WTC11 (cell line): ENCODE data around the gene GAPT. TPM values are rescaled to one million over a fixed set of nuclear protein-coding genes. Genes with fewer than 3 reads are reported as not detected.

Experiments used
- ATAC-seq: fragments of 200-7000 bp; cut with Tn5 transposase; 2 replicates; pipeline ENCODE4 v1.10.0; 2021; ENCODE audit warnings: mild to moderate bottlenecking, moderate library complexity
- CTCF ChIA-PET: fragments of 300-600 bp; sonication (Branson Sonifier 250); formaldehyde crosslinking; loops from one replicate; lab custom pipeline; 2021; ENCODE audit warnings: antibody characterized with exemption; lab: Charles Lee
- POLR2A ChIA-PET: fragments of 350-600 bp; sonication (Branson Sonifier 250); formaldehyde crosslinking; loops from one replicate; lab custom pipeline; 2021; ENCODE audit warnings: antibody characterized with exemption; lab: Charles Lee
- DNase-seq: peaks from one replicate; pipeline ENCODE4 v3.0.0; 2021; ENCODE audit warnings: low spot score
- H3K27ac Mint-ChIP-seq: 2 replicates; pipeline ENCODE4 v1.8.0; 2021; ENCODE audit warnings: mixed read lengths
- H3K27me3 Mint-ChIP-seq: 2 replicates; pipeline ENCODE4 v1.8.0; 2021; ENCODE audit warnings: low read depth, mild to moderate bottlenecking, moderate library complexity, mixed read lengths
- H3K36me3 Mint-ChIP-seq: 2 replicates; pipeline ENCODE4 v1.8.0; 2021; ENCODE audit warnings: mixed read lengths
- H3K4me1 Mint-ChIP-seq: 2 replicates; pipeline ENCODE4 v1.8.0; 2022; ENCODE audit warnings: mixed read lengths
- H3K4me3 Mint-ChIP-seq: 2 replicates; pipeline ENCODE4 v1.8.0; 2021; ENCODE audit warnings: mild to moderate bottlenecking, moderate library complexity, mixed read lengths
- H3K9me3 Mint-ChIP-seq: 2 replicates; pipeline ENCODE4 v1.8.0; 2021; ENCODE audit warnings: mixed read lengths
- CREM ChIP-seq: sonication (generic); formaldehyde crosslinking; IDR thresholded peaks from 2 replicates; pipeline ENCODE4 v1.8.1; 2022; ENCODE audit warnings: mild to moderate bottlenecking, missing genetic modification reagents, moderate library complexity
- ELF4 ChIP-seq: sonication (generic); formaldehyde crosslinking; IDR thresholded peaks from 2 replicates; pipeline ENCODE4 v1.8.1; 2022; ENCODE audit warnings: low read depth, mild to moderate bottlenecking, moderate library complexity, missing genetic modification reagents
- EMX1 ChIP-seq: fragments of 250-450 bp; sonication (Bioruptor Pico); IDR thresholded peaks from 2 replicates; pipeline ENCODE4 v1.8.0; 2021; ENCODE audit warnings: mild to moderate bottlenecking
- FOXK1 ChIP-seq: sonication (generic); formaldehyde crosslinking; IDR thresholded peaks from 2 replicates; pipeline ENCODE4 v1.8.0; 2022; ENCODE audit warnings: mild to moderate bottlenecking, moderate library complexity, missing genetic modification reagents
- GRHL2 ChIP-seq: fragments of 250-450 bp; sonication (Bioruptor Pico); IDR thresholded peaks from 2 replicates; pipeline ENCODE4 v1.8.0; 2022; ENCODE audit warnings: mild to moderate bottlenecking, moderate library complexity; ENCODE audit not compliant: insufficient replicate concordance, severe bottlenecking
- NFATC4 ChIP-seq: fragments of 250-450 bp; sonication (Bioruptor Pico); IDR thresholded peaks from 2 replicates; pipeline ENCODE4 v1.9.0; 2021; ENCODE audit warnings: mild to moderate bottlenecking
- OVOL2 ChIP-seq: fragments of 250-450 bp; sonication (Bioruptor Pico); IDR thresholded peaks from 2 replicates; pipeline ENCODE4 v1.9.0; 2021; ENCODE audit warnings: mild to moderate bottlenecking, borderline replicate concordance
- SP1 ChIP-seq: sonication (generic); formaldehyde crosslinking; conservative IDR thresholded peaks from 2 replicates; pipeline ENCODE4 v1.8.1; 2022; ENCODE audit warnings: missing genetic modification reagents
- ZNF317 ChIP-seq: sonication (generic); formaldehyde crosslinking; IDR thresholded peaks from 2 replicates; pipeline ENCODE4 v1.8.1; 2023; ENCODE audit warnings: low read depth, mild to moderate bottlenecking, moderate library complexity, missing genetic modification reagents, borderline replicate concordance
- ZNF671 ChIP-seq: fragments of 250-450 bp; sonication (Bioruptor Pico); IDR thresholded peaks from 2 replicates; pipeline ENCODE4 v1.8.0; 2021; ENCODE audit warnings: mild to moderate bottlenecking
- total RNA-seq: library from RNA; stranded (reverse); gene quantifications from 3 replicates; pipeline ENCODE4 v1.2.3, GENCODE V29; 2021
- TF ChIP-seq, protein P1 (sequence below): fragments of 250-450 bp; sonication (Bioruptor Pico); IDR thresholded peaks from 2 replicates; pipeline ENCODE4 v1.9.0; 2021; ENCODE audit warnings: mild to moderate bottlenecking
- TF ChIP-seq, protein P2 (sequence below): sonication (generic); formaldehyde crosslinking; IDR thresholded peaks from 2 replicates; pipeline ENCODE4 v1.8.0; 2022; ENCODE audit warnings: mild to moderate bottlenecking, missing genetic modification reagents
- TF ChIP-seq, protein P3 (sequence below): fragments of 200-600 bp; IDR thresholded peaks from 2 replicates; pipeline ENCODE4 v1.8.0; 2022; ENCODE audit warnings: antibody characterized with exemption
- TF ChIP-seq, protein P4 (sequence below): sonication (generic); formaldehyde crosslinking; conservative IDR thresholded peaks from 2 replicates; pipeline ENCODE4 v1.8.1; 2023; ENCODE audit warnings: mild to moderate bottlenecking, low read depth, missing genetic modification reagents, moderate library complexity
- TF ChIP-seq, protein P5 (sequence below): fragments of 250-450 bp; sonication (Bioruptor Pico); IDR thresholded peaks from 2 replicates; pipeline ENCODE4 v1.9.0; 2021; ENCODE audit warnings: mild to moderate bottlenecking, borderline replicate concordance
- TF ChIP-seq, protein P6 (sequence below): sonication (generic); formaldehyde crosslinking; IDR thresholded peaks from 2 replicates; pipeline ENCODE4 v1.8.1; 2023; ENCODE audit warnings: mild to moderate bottlenecking, missing genetic modification reagents, moderate library complexity
- TF ChIP-seq, protein P7 (sequence below): fragments of 250-450 bp; sonication (Bioruptor Pico); IDR thresholded peaks from 2 replicates; pipeline ENCODE4 v2.1.2; 2022; ENCODE audit warnings: mild to moderate bottlenecking, moderate library complexity
- TF ChIP-seq, protein P8 (sequence below): sonication (generic); formaldehyde crosslinking; IDR thresholded peaks from 2 replicates; pipeline ENCODE4 v1.8.1; 2023; ENCODE audit warnings: mild to moderate bottlenecking, missing genetic modification reagents

GAPT gene
- total RNA-seq, 1 experiment from 2014 or later: not detected

DNA sequence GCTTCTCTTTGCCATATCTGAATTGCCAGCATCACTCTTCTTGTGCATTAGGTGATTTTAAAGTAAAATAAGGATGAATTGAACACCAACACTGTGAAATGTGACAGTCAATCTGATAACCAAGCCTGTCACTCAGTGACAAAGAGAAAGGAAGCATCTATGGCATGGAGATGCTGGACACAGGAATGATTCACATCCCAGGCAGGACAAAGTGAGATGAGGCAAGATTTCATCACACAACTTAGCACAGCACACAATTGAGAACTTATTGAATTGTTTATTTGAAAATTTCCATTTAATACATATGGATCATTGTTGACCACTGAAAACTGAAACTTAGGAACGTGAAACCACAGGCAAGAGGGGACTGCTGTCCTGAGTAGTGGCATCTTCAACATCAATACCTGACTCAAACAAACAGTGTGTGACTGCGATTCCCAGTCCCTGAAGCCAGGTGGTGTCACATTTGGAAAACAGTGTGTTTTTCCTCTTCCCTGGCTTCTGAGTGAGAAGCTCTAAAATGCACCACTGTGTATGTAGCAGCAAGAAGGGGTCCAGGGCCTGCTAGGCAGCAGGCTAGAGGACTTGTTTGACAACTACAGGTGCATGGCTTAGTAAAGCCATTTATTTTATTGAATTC lies 10.7 kb downstream of the GAPT start (continued):
- TF ChIP-seq, protein P1, sequence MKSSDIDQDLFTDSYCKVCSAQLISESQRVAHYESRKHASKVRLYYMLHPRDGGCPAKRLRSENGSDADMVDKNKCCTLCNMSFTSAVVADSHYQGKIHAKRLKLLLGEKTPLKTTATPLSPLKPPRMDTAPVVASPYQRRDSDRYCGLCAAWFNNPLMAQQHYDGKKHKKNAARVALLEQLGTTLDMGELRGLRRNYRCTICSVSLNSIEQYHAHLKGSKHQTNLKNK (CRISPR knock-in tag): no peak

DNA sequence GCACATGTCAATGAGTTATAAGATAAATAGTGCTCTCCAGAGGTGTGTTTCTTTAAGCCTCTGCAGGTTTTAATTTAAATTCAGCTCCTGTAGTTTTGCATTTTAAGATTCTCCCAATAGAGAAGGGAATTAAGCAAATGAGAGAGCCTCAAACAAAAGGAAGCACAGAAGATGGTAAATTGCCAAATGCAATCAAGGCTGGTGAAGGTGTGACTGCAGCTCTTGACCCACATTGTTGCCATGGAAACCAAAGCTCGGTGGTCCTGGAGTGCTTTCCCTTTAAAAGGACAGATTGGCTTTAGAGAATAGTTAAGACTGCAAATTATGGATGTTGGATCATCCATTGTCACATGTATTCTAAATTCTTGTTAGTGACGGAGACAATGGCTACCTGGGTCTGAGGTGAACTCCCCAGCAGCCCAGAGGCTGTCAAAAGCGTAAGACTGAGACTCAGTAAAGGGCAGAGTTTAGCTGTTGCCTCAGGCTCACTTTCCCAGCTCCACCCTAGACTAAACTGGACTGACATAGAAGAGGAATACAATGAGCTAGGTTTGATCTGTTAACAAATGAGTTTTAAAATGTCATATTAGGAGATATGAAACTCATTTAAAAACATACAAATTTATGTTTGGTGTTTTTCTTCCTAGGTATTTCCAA lies 12.3 kb downstream of the GAPT start:
- CTCF ChIA-PET: interaction anchor here (0.6 to 1.7 kb wide), 3 partner anchors 27 to 347 kb away, joined by 3 to 4 read pairs (median 3); no protein-coding TSS in a partner anchor
- POLR2A ChIA-PET: no interaction called here

More for the DNA sequence above, 12.3 kb downstream of the GAPT start:
- Mint-ChIP-seq H3K4me1 (peaks cover 23% of the 10 kb centered on the region), H3K27ac (no peak overlapping the region), H3K27me3 (no peaks in the 10 kb centered on the region; the same call in 1 of the 2 replicates), H3K36me3 (no peaks in the 10 kb centered on the region), H3K4me3 (no peak overlapping the region), H3K9me3 (no peaks in the 10 kb centered on the region)
- ATAC-seq (peak; percentile 50), DNase-seq (no peak)
- TF ChIP-seq, protein P2, sequence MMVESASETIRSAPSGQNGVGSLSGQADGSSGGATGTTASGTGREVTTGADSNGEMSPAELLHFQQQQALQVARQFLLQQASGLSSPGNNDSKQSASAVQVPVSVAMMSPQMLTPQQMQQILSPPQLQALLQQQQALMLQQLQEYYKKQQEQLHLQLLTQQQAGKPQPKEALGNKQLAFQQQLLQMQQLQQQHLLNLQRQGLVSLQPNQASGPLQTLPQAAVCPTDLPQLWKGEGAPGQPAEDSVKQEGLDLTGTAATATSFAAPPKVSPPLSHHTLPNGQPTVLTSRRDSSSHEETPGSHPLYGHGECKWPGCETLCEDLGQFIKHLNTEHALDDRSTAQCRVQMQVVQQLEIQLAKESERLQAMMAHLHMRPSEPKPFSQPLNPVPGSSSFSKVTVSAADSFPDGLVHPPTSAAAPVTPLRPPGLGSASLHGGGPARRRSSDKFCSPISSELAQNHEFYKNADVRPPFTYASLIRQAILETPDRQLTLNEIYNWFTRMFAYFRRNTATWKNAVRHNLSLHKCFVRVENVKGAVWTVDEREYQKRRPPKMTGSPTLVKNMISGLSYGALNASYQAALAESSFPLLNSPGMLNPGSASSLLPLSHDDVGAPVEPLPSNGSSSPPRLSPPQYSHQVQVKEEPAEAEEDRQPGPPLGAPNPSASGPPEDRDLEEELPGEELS: no peak
- TF ChIP-seq OVOL2 (no peak), NFATC4 (CRISPR knock-in tag) (no peak), ELF4 (no peak), ZNF671 (CRISPR knock-in tag) (no peak), GRHL2 (CRISPR knock-in tag) (no peak), EMX1 (CRISPR knock-in tag) (no peak), CREM (no peak), ZNF317 (CRISPR knock-in tag) (no peak), FOXK1 (CRISPR knock-in tag) (no peak), SP1 (no peak)
- TF ChIP-seq, protein P3, sequence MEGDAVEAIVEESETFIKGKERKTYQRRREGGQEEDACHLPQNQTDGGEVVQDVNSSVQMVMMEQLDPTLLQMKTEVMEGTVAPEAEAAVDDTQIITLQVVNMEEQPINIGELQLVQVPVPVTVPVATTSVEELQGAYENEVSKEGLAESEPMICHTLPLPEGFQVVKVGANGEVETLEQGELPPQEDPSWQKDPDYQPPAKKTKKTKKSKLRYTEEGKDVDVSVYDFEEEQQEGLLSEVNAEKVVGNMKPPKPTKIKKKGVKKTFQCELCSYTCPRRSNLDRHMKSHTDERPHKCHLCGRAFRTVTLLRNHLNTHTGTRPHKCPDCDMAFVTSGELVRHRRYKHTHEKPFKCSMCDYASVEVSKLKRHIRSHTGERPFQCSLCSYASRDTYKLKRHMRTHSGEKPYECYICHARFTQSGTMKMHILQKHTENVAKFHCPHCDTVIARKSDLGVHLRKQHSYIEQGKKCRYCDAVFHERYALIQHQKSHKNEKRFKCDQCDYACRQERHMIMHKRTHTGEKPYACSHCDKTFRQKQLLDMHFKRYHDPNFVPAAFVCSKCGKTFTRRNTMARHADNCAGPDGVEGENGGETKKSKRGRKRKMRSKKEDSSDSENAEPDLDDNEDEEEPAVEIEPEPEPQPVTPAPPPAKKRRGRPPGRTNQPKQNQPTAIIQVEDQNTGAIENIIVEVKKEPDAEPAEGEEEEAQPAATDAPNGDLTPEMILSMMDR: no peak
- TF ChIP-seq, protein P4, sequence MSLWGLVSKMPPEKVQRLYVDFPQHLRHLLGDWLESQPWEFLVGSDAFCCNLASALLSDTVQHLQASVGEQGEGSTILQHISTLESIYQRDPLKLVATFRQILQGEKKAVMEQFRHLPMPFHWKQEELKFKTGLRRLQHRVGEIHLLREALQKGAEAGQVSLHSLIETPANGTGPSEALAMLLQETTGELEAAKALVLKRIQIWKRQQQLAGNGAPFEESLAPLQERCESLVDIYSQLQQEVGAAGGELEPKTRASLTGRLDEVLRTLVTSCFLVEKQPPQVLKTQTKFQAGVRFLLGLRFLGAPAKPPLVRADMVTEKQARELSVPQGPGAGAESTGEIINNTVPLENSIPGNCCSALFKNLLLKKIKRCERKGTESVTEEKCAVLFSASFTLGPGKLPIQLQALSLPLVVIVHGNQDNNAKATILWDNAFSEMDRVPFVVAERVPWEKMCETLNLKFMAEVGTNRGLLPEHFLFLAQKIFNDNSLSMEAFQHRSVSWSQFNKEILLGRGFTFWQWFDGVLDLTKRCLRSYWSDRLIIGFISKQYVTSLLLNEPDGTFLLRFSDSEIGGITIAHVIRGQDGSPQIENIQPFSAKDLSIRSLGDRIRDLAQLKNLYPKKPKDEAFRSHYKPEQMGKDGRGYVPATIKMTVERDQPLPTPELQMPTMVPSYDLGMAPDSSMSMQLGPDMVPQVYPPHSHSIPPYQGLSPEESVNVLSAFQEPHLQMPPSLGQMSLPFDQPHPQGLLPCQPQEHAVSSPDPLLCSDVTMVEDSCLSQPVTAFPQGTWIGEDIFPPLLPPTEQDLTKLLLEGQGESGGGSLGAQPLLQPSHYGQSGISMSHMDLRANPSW: no peak
- TF ChIP-seq, protein P5, sequence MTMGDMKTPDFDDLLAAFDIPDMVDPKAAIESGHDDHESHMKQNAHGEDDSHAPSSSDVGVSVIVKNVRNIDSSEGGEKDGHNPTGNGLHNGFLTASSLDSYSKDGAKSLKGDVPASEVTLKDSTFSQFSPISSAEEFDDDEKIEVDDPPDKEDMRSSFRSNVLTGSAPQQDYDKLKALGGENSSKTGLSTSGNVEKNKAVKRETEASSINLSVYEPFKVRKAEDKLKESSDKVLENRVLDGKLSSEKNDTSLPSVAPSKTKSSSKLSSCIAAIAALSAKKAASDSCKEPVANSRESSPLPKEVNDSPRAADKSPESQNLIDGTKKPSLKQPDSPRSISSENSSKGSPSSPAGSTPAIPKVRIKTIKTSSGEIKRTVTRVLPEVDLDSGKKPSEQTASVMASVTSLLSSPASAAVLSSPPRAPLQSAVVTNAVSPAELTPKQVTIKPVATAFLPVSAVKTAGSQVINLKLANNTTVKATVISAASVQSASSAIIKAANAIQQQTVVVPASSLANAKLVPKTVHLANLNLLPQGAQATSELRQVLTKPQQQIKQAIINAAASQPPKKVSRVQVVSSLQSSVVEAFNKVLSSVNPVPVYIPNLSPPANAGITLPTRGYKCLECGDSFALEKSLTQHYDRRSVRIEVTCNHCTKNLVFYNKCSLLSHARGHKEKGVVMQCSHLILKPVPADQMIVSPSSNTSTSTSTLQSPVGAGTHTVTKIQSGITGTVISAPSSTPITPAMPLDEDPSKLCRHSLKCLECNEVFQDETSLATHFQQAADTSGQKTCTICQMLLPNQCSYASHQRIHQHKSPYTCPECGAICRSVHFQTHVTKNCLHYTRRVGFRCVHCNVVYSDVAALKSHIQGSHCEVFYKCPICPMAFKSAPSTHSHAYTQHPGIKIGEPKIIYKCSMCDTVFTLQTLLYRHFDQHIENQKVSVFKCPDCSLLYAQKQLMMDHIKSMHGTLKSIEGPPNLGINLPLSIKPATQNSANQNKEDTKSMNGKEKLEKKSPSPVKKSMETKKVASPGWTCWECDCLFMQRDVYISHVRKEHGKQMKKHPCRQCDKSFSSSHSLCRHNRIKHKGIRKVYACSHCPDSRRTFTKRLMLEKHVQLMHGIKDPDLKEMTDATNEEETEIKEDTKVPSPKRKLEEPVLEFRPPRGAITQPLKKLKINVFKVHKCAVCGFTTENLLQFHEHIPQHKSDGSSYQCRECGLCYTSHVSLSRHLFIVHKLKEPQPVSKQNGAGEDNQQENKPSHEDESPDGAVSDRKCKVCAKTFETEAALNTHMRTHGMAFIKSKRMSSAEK (CRISPR knock-in tag): no peak
- TF ChIP-seq, protein P6, sequence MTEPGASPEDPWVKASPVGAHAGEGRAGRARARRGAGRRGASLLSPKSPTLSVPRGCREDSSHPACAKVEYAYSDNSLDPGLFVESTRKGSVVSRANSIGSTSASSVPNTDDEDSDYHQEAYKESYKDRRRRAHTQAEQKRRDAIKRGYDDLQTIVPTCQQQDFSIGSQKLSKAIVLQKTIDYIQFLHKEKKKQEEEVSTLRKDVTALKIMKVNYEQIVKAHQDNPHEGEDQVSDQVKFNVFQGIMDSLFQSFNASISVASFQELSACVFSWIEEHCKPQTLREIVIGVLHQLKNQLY: no peak
- TF ChIP-seq, protein P7, sequence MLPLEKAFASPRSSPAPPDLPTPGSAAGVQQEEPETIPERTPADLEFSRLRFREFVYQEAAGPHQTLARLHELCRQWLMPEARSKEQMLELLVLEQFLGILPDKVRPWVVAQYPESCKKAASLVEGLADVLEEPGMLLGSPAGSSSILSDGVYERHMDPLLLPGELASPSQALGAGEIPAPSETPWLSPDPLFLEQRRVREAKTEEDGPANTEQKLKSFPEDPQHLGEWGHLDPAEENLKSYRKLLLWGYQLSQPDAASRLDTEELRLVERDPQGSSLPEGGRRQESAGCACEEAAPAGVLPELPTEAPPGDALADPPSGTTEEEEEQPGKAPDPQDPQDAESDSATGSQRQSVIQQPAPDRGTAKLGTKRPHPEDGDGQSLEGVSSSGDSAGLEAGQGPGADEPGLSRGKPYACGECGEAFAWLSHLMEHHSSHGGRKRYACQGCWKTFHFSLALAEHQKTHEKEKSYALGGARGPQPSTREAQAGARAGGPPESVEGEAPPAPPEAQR (CRISPR knock-in tag): no peak
- TF ChIP-seq, protein P8, sequence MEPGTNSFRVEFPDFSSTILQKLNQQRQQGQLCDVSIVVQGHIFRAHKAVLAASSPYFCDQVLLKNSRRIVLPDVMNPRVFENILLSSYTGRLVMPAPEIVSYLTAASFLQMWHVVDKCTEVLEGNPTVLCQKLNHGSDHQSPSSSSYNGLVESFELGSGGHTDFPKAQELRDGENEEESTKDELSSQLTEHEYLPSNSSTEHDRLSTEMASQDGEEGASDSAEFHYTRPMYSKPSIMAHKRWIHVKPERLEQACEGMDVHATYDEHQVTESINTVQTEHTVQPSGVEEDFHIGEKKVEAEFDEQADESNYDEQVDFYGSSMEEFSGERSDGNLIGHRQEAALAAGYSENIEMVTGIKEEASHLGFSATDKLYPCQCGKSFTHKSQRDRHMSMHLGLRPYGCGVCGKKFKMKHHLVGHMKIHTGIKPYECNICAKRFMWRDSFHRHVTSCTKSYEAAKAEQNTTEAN (CRISPR knock-in tag): no peak
